ENCODE measurements around the gene NTNG1.
"Not testable (repeated sequence)": the region's sequence is repeated elsewhere in the genome, so short reads cannot be mapped to it uniquely, and the experiment has no call there.

Gene NTNG1

DNA sequence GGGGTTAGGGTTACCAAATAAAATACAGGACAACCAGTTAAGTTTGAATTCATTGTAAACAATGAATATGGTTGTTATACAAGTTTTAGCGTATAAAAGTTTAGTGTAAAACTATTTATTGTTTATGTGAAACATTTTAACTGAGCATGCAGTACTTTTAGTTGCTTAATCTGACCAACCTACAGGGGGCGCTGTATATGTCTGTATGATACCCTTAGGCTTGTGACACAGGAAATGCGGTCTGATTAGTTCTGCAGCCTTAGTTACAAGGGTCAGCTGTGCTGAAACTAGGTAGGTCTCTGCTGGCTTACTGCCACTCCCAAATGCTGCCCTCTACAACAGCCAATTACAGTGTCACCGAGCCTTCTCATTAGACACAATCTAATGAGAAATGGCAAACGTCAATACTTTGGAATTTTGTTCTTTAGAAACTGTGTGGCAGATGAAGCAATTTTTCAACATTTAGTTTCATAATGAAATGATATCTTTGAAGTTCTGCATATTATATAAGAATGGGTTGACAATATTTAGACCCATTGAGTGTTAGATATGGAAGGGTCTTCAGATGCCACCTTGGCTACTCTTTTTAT, 56.2 kb downstream of the NTNG1 start:
- no peak for DNase-seq (ENCODE audit: low read depth)

- no peak for DNase-seq (ENCODE audit: low read depth)
These were observed 57.7 kb downstream of the NTNG1 start for GRCh38 chr1:107198561-107198960.

DNA sequence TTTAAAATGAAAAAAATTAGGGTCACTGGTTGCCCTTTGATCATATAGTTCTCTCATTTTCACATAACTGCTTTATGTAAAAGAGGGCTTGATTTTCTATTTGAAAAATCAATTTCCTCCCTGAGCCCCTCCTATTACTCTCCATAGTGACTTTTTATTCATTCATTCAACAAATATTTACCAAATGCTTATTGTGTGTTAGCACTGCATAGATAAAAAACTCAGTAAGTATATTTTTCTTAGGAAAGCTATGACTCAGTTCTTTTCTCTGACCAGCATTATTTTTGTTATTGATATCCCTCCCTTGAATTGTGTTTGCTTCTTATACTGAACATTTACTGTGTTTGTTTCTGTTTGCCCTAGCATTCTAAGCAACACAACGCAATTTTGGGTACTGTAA, 59.8 kb downstream of the NTNG1 start:
- DNase-seq (ENCODE audit: low read depth): no peak

- DNase-seq (ENCODE audit: low read depth): no peak
These were observed 61.2 kb downstream of the NTNG1 start for GRCh38 chr1:107202007-107202406.

DNA sequence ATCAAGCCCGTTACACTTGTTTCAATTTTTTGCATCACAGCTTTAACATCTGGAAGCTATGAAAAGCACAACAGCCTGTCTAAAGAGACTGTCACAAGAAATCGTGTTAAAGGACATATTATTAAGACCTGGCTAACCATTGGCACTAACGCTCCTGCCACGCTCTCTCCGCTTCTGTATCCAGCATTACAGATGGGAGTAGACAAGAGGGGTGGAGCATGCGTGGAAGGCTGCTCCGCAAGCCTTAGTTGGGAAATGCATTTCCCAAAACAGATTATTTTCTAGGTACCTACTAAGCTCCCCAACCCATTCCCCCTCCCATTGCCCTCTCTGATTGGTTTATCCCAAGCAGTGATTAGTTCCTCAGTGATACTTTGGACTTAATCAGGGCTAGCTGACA, 72.4 kb downstream of the NTNG1 start:
- DNase-seq (ENCODE audit: low read depth): no peak

DNA sequence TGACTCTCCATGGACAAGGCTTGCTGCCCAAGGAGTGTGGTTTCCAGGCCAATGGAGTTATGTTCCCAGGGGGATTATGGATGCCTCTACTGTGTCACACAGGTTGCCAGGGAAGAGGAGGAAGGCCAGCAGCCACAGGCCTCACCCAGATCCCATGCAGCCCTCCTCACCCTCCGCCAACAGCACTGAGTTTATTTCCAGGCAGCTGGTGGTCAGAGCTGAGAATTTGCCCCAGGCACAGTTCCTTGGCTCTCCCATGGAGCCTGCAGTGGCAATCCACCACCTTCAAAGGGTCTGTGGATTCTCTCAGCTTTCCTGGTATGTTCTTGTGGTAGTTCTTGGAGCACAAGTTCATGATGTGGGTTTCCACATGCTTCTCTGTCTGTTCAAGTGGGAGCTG, 79.2 kb downstream of the NTNG1 start:
- no peak for DNase-seq (ENCODE audit: low read depth)

GRCh38 chr1:107225706-107226105, 84.9 kb downstream of the NTNG1 start:
- DNase-seq (ENCODE audit: low read depth): no peak

- no peak for DNase-seq (ENCODE audit: low read depth)
These were observed 88.0 kb downstream of the NTNG1 start for GRCh38 chr1:107228704-107229371.

- no peak for DNase-seq (ENCODE audit: low read depth)
These were observed 88.9 kb downstream of the NTNG1 start for GRCh38 chr1:107229711-107230110.

DNA sequence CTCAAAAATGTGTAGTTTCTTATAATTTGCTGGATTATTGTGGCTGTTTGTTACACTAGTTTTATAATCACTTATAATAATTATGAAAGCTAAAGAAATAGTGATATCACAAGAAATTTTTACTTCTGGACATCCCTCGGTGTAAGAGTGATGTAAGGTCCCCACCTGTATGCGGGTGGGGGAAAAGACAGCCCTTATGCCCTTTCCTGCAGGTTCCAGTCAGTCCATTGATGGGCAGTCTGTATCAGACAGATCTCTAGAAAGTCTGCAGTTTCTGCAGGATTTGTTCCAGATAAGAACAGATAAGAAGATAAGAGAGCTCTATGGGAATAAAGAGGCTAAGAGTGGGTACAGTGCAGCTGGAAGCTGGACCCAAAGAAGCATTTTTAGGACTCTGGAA, 89.3 kb downstream of the NTNG1 start:
- DNase-seq (ENCODE audit: low read depth): no peak

DNA sequence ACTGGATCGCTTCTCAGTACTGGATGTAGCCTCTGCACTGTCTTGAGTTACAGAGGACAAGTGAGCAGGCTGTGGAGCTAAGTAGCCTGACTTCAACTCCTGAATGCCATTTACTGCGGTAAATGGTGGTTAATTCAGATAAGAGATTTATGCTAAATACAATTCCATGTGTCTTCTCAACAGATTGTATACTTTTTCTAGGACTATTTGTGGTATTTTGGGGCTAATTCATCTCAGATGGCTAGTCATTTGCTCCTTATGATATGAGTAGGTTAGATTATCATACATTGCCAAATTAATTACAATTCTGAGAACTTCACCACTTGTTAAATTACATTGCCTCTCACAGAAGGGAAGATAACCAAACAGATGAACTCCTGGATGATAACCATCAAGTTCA, 90.5 kb downstream of the NTNG1 start:
- no peak for DNase-seq (ENCODE audit: low read depth)

DNA sequence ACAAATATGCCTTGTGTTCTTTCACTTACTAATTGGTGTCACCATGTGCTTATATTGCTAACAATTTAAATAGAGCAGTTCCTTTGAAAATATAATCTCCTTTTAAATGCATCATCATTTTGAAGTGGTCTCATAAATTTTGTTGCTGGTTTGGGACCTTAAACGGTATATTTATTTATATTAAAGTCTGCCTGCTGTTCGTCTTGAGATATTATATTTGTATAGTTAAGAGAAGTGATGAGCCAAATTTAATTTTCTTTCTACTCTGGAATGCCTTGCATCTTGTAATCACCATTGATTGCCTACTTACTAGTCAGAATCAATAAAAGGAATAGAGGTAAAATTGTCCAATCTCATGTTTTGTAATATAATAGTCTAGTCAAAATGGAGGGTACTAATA, 91.6 kb downstream of the NTNG1 start:
- no peak for DNase-seq (ENCODE audit: low read depth)

GRCh38 chr1:107236760-107237159, 95.9 kb downstream of the NTNG1 start:
- DNase-seq (ENCODE audit: low read depth): not testable (repeated sequence)

DNA sequence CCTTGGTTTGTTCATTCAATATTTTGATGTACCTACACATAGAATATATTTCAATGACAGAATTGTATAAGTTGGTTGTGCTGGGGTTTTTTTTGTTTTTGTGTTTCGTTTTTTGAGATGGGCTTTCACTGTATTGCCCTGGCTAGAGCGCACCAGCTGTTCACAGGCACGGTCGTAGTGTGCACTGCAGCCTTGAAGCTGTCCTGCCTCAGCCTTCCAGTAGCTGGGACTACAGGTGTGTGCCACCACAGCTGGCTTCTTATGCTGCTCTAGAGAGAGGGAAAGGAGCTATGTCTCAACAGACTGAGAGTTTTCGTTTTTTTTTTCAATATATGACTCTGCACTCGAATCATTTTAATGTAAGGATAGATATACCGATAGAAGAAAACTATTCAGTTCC, 102.6 kb downstream of the NTNG1 start:
- DNase-seq (ENCODE audit: low read depth): no peak

DNA sequence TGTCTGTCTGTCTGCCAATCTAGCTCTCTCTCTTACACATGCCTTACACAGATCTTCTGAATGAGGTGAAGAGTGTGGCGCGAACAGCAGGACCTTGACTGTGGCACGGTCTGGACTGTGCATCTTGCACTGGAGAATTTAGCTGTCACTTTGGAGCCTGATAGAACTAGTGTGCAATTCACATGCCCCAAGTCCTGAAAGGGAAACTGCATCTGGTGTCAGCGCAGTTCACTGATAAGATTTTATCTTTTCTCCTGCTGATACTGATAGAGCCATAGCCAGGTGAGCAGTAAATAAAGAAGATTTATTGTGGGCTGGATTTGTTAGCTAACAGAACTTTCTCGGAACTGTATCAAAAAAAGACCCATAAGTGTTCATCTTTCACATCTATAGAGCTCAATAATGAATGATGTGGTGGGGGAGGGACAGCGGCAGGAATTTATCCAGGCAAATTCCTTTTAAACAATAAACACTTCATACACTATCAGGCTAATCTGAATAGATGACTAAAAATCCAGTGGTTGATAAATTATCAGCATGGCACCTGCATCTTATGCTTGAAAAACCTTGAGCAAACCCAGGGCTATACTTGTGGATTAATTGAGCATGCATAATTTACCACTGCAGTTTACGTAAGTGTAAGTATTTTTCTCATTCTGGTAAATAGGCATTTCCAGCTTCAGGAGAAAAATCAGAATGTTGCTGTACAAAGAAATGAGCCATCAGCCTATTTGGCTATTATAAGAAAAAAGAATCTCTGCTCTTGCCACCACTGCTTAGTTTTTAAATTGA, 104.1 kb downstream of the NTNG1 start:
- DNase-seq (ENCODE audit: low read depth): no peak

- DNase-seq (ENCODE audit: low read depth): no peak
These were observed 106.0 kb downstream of the NTNG1 start for GRCh38 chr1:107246775-107247345.

- no peak for DNase-seq (ENCODE audit: low read depth)
These were observed 106.8 kb downstream of the NTNG1 start for GRCh38 chr1:107247679-107248078.

DNA sequence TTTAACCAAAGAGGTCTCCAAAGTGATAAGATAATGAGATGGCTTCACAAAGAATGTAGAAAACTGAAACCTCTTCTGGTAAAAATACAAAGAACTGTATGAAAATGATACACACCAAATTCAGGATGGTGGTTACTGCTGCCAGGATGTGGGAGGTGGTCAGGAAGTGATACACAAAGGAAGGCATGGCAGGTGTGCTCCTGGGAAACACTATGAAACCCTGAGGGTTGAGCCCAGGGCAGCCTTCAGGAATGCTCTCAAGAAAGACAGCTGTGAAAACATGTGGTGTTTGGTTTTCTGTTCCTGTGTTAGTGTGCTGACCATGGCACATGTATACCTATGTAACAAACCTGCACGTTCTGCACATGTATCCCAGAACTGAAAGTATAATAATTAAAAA, 109.3 kb downstream of the NTNG1 start:
- no peak for DNase-seq (ENCODE audit: low read depth)

- DNase-seq (ENCODE audit: low read depth): no peak
These were observed 110.2 kb downstream of the NTNG1 start for GRCh38 chr1:107251083-107251482.

DNA sequence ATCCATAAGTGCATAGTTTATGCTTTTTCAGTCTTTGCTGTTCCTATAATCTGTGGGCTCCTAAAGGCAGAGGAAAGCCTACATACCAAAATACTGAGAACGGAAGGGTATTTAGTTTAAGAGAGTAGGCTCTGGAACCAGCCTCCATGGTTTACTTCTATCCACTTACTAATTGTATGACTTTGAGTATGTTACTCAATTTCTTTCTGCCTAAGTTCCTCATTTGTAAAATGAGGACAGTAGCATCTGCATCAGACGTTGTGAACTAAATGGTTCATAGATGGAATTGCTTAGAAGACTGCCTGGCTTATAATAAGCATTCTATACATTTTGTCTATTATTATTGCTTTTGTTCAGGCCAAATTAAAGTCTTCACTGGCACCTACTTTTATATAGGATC, 111.0 kb downstream of the NTNG1 start:
- DNase-seq (ENCODE audit: low read depth): no peak

DNA sequence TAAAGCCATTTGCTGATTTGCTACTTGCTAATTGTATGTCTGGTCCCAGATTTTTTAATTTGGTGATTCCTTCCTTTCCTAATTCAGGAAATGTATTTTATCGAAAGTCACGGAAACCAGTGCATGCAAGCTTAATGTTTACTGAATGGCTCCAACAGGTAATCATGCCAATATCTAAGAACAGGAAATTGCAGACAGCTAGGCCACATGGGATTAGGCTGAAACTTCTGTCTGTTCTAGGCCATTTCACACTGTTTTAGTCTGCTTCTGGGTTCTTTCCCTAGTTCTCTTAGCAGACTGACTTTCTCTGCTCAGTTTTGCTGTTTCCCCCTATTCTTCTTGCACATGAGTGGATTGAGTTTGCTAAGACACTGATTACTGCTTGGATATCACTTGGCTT, 111.4 kb downstream of the NTNG1 start:
- DNase-seq (ENCODE audit: low read depth): no peak

- DNase-seq (ENCODE audit: low read depth): no peak
These were observed 113.5 kb downstream of the NTNG1 start for GRCh38 chr1:107254306-107254705.

- no peak for DNase-seq (ENCODE audit: low read depth)
These were observed 114.6 kb downstream of the NTNG1 start for GRCh38 chr1:107255469-107255868.
